Glomerular visceral epithelial cell (primary cell): ENCODE measurements around the gene GON4L.
"Not testable (repeated sequence)": the region's sequence is repeated elsewhere in the genome, so short reads cannot be mapped to it uniquely, and the experiment has no call there.

Experiments used
- DNase-seq: peaks from one replicate; pipeline ENCODE4 v3.0.0-alpha.2; 2016; ENCODE audit errors: extremely low spot score

Gene GON4L

DNA sequence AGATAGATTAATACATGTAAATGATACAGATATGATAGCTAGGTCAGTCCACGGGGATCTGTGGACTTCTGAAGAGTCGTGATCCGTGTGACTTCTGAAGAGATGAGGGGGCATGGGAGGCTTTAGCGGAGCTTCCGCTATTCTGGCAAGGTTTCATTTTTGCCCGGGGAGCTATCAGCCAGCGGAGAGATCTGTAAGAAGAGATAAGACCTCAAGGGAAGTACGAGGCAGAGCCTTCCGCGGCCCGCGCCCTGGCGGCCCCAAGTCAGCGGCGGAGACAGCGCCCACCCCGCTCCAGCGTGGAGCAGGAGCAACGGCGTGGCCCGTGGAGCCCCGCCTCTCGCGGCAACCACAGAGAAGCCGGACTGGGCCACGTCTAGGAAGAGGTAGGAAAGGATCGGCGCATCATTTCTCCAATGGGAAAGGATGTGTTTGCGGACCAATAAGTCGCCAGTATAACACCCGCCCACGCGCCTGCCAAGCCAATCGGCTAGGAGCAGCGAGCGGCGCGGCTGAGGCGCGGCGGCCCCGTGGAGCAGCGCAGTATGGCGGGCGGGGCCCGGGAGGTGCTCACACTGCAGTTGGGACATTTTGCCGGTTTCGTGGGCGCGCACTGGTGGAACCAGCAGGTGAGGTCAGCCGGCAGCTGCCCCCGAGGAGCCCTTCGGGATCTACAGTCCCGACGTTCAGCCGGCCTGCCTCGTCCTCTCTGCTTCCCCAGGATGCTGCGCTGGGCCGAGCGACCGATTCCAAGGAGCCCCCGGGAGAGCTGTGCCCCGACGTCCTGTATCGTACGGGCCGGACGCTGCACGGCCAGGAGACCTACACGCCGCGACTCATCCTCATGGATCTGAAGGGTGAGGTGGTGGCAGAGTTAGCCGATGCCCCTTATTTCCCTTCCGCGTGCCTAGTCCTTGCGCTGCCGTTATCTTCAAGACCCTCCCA is 111.5 kb downstream of the GON4L start:
- DNase-seq: peak; percentile 98

- DNase-seq: no peak
These were observed 112.2 kb downstream of the GON4L start for GRCh38 chr1:155744711-155745283.

- no peak for DNase-seq
These were observed 115.1 kb downstream of the GON4L start for GRCh38 chr1:155741908-155742307.

DNA sequence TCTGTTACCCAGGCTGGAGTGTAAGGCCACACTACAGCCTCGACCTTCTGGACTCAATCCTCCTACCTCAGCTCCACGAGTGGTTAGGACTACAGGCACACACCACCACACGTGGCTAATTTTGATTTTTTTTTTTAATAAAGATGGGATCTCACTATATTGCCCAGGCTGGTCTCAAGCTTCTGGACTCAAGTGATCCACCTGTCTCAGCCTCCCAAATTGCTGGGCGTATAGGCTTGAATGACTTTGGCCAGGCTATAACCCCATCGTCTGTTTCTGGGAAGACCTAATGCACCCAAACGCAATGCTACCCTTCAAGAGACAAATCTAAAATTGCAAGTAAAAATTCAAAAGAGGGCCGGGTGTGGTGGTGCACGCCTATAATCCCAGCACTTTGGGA is 116.0 kb downstream of the GON4L start:
- no peak for DNase-seq

DNA sequence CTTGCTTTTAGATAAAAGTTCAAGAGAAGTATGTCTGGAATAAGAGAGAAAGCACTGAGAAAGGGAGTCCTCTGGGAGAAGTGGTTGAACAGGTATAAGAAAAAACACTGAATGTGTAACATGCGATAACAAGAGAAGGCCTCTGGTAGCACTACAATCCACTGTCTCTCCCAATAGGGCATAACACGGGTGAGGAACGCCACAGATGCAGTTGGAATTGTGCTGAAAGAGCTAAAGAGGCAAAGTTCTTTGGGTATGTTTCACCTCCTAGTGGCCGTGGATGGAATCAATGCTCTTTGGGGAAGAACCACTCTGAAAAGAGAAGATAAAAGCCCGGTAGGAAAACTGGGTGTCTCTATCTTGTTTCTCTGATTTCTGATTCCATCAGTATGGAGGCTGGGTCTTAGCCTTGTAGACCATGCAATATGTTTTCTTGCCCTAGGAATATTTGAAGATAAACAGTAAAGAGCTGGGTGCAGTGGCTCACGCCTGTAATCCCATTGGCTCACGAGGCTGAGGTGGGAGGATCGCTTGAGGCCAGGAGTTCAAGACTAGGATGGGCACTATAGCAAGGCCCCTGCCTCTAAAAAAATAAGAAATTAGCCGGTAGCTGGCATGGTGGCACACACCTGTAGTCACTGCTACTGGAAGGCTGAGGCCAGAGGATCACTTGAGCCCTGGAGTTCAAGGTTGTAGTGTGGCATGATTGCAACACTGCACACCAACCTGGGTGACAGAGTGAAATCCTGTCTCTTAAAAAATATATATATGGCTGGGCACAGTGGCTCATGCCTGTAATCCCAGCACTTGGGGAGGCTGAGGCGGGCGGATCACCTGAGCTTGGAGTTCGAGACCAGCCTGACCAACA is 127.7 kb downstream of the GON4L start:
- DNase-seq: peak; percentile 62

DNA sequence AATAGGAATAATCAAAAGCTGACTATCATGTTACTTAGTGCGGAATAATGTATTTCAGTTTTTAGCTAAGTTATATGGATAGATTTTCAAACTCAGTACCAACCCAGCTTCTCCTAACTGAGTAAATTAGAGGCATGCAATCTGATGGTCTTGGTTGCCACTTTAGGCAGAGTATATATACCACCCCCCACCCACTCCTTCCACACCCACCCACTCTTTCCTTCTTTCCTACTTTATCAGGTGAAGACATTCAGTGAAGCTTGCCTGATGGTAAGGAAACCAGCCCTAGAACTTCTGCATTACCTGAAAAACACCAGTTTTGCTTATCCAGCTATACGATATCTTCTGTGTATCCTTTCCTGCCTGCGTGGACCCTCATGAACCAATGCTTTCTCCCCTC is 131.9 kb downstream of the GON4L start:
- no peak for DNase-seq

GRCh38 chr1:155719703-155720102 is 137.3 kb downstream of the GON4L start:
- no peak for DNase-seq

GRCh38 chr1:155718524-155719115 is 138.4 kb downstream of the GON4L start:
- not testable (repeated sequence) for DNase-seq

DNA sequence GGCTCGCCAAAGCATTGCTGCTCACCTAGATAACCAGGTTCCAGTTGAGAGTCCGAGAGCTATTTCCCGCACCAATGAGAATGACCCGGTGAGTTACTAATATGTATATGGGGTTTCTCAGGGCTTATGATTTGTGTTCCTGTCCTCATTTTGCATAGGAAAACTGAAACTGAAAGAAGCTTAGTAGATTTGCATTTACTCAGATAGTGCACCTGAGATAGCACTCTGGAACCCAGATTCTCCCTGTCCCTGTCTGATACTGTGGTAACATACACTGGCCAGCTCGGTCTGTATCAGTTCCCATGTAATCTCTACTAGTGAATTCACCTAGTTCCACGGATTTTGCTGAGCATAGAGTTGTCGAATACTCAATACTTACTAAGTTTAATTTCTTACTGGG is 140.0 kb downstream of the GON4L start:
- DNase-seq: no peak

DNA sequence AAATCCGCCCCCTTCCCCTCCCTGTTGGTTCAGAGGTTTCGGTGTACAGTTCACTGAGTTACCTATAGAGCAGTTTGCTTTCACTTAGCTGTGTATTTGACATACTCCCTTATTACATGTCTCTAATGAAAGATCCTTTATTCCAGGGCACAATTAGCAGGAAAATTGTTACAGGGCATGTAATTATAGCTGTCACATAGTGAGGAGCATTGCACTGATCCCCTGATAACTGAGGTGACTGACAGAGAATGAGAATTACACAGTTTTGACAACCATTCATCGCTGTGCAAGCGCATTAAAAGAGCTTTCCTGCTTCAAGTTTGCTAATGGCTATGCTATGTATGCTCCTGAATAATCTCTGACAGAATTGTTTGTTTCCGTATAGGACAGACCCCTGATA is 141.2 kb downstream of the GON4L start:
- no peak for DNase-seq

GRCh38 chr1:155715056-155715455 is 142.0 kb downstream of the GON4L start:
- not testable (repeated sequence) for DNase-seq

DNA sequence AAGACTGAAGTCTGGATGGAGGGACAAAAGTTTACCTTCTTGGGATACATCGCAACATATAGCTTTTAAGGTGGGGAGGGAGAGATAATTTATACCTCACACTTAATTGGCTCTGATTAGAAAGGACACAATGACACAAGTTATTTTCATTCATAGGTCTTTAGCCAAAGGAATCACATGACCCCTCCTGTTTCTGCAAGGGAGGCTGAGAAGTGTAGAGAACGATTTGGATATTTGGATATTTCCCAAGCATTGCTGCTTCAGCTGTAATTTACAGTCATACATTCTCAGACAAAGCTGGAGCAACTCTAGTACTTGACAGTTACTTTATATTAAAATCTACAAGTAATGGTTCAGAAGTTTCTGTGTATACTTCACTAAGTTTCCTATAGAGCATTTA is 143.9 kb downstream of the GON4L start:
- DNase-seq: no peak

DNA sequence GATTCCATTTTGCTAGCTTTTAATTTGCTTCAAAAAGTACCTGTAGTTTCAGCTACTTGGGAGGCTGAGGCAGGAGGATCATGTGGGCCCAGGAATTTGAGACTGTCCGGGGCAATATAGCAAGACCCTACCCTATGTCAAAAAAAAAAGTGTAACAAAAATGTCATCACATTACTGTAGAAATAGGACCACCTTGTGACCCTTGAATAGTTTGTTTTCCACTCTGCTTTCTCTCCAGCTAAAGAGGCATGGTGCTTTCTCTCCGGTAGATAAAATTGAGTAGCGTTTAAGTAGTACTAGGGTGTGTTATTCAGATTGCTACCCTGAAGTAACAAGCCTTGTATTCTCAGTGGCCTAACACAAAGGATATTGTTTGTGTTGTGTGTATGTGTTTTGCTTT is 144.4 kb downstream of the GON4L start:
- DNase-seq: not testable (repeated sequence)

GRCh38 chr1:155711457-155711856 is 145.6 kb downstream of the GON4L start:
- DNase-seq: not testable (repeated sequence)

- DNase-seq: no peak
These were observed 147.6 kb downstream of the GON4L start for GRCh38 chr1:155709391-155709790.

GRCh38 chr1:155706139-155706538 is 150.9 kb downstream of the GON4L start:
- peak; percentile 25 for DNase-seq

DNA sequence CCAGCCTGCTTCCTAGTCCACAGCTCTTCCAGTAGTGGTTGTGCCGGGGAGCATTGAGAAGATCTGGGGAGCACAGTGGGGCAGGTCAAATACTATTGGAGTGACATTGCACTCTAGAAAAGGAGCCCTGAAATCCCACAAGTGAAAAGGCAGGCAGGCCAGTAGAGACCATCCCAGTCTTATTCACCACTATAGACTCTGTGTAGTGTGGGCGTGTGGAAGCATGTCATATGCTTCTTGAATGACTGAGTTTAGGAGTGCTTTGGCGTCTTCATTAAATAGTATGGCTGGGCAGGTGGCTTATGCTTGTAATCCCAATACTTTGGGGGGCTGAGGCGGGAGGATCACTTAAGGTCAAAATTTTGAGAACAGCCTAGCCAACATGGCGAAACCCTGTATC is 152.6 kb downstream of the GON4L start:
- not testable (repeated sequence) for DNase-seq

- DNase-seq: no peak
These were observed 153.8 kb downstream of the GON4L start for GRCh38 chr1:155703216-155703615.

- DNase-seq: not testable (repeated sequence)
These were observed 155.3 kb downstream of the GON4L start for GRCh38 chr1:155701675-155702074.
